ENCODE measurements around the gene PHF10. TPM values are rescaled to one million over a fixed set of nuclear protein-coding genes. Genes with fewer than 3 reads are reported as not detected.
A peak's percentile ranks its signal among the peaks of the same experiment; 100 is the strongest.
"Not testable (repeated sequence)": the region's sequence is repeated elsewhere in the genome, so short reads cannot be mapped to it uniquely, and the experiment has no call there.

PHF10 gene
- total RNA-seq: 100 to 1,000 TPM in 1 of 5 donors, 10 to 100 TPM in 4; 10.4 to 115 (median 49.6) TPM
- 10 to 100 TPM; 30.5 to 43.2 (median 31.9) TPM for polyA plus RNA-seq
- long read RNA-seq, donor 1, full-length matches to known transcripts: 8 of 13 reads
- long read RNA-seq, donor 1, partial matches to known transcripts: 5 of 13 reads
- long read RNA-seq, donor 1, other reads (novel, unspliced or antisense): 0 of 13 reads
- long read RNA-seq, donor 2, full-length matches to known transcripts: 15 of 21 reads
- long read RNA-seq, donor 2, partial matches to known transcripts: 6 of 21 reads
- long read RNA-seq, donor 2, other reads (novel, unspliced or antisense): 0 of 21 reads
- long read RNA-seq, donor 3, full-length matches to known transcripts: 4 of 4 reads
- long read RNA-seq, donor 3, partial matches to known transcripts: 0 of 4 reads
- long read RNA-seq, donor 3, other reads (novel, unspliced or antisense): 0 of 4 reads
- long read RNA-seq, donor 4, full-length matches to known transcripts: 3 of 3 reads
- long read RNA-seq, donor 4, partial matches to known transcripts: 0 of 3 reads
- long read RNA-seq, donor 4, other reads (novel, unspliced or antisense): 0 of 3 reads
- long read RNA-seq, donor 5, full-length matches to known transcripts: 12 of 12 reads
- long read RNA-seq, donor 5, partial matches to known transcripts: 0 of 12 reads
- long read RNA-seq, donor 5, other reads (novel, unspliced or antisense): 0 of 12 reads
- long read RNA-seq, donor 6, full-length matches to known transcripts: 16 of 28 reads
- long read RNA-seq, donor 6, partial matches to known transcripts: 12 of 28 reads
- long read RNA-seq, donor 6, other reads (novel, unspliced or antisense): 0 of 28 reads
- long read RNA-seq, donor 7, full-length matches to known transcripts: 10 of 18 reads
- long read RNA-seq, donor 7, partial matches to known transcripts: 8 of 18 reads
- long read RNA-seq, donor 7, other reads (novel, unspliced or antisense): 0 of 18 reads
- long read RNA-seq, donor 8, full-length matches to known transcripts: 16 of 25 reads
- long read RNA-seq, donor 8, partial matches to known transcripts: 9 of 25 reads
- long read RNA-seq, donor 8, other reads (novel, unspliced or antisense): 0 of 25 reads
- long read RNA-seq, donor 9, full-length matches to known transcripts: 7 of 21 reads
- long read RNA-seq, donor 9, partial matches to known transcripts: 14 of 21 reads
- long read RNA-seq, donor 9, other reads (novel, unspliced or antisense): 0 of 21 reads
- long read RNA-seq, donor 10, full-length matches to known transcripts: 4 of 4 reads
- long read RNA-seq, donor 10, partial matches to known transcripts: 0 of 4 reads
- long read RNA-seq, donor 10, other reads (novel, unspliced or antisense): 0 of 4 reads

DNA sequence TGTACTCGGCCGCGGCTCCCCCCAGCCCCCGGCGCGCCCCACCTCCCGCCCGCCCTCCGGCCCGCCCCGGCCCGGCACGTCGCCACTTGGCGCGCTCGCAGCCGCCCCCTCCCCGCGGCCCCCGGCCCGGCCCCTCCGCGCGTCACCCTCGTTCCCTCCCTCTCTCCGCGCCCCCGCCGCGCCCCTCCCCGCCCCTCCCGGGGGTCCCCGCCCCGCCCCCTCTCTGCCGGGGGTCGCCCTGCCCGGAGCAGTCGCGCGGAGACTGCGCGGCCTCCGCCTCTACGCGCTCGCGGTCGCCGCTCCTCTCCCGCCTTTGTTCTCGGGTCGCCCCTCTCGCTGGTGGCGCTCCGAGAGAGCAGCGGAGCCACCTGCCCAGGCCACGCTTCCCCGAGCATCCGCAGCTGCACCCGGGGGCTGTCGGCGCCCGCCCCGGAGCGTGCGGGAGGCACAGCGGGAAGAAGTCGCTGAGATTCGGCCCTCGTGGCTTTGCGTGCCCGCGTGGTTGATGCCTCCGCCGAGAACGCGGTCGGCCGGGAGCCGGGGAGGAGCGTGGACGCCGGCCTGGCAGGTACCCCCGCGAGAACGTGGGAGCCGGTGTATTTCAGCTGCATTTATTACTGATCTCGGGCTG lies at the start of gene PHF10:
Gene PHF10, minus strand, starts transcription at position 7 of the 631 bp plus-strand sequence. CDS start 569 bp downstream, outside the sequence.
- intact Hi-C loops (cut with DNase I; ENCODE audit: low total_unique reads): no loop called here
- peak; percentile 55 to 92 for DNase-seq
- Histone ChIP-seq H3K27me3 (no peaks in the 10 kb centered on the region), H3K9me3 (no peaks in the 10 kb centered on the region), H3K27ac (peak within 1 kb of the TSS; percentile 92 to 100 (median 98)), H3K4me1 (peaks cover 22 to 46% (median 33%) of the 10 kb centered on the region in 4 donors), H3K4me3 (peak within 1 kb of the TSS; percentile 78 to 86 (median 80)), H3K36me3 (no peaks in the 10 kb centered on the region)
- TF ChIP-seq EP300 (IDR thresholded peaks at IDR 0.05): no peak
- no peak for TF ChIP-seq CTCF (IDR thresholded peaks at IDR 0.05)
- TF ChIP-seq POLR2A (IDR thresholded peaks at IDR 0.05): no peak
- TF ChIP-seq POLR2AphosphoS5 (IDR thresholded peaks at IDR 0.05): no peak
- WGBS, 5 donors: 0 to 2% (median 0%) methylated on average over 3 to 86 of the region's 89 CpGs

- H3K36me3 ChIP-seq: peaks cover 27 to 92% (median 89%) of the 10 kb centered on the region in 4 donors
- H3K27ac ChIP-seq: no peak overlapping the region
- no peaks in the 10 kb centered on the region for H3K9me3 ChIP-seq
- 92 to 96% (median 95%) methylated on average over 13 of the region's 13 CpGs for WGBS, 5 donors
- intact Hi-C loops (cut with DNase I; ENCODE audit: low total_unique reads): no loop called here
- no peak for DNase-seq
- H3K4me1 ChIP-seq: no peaks in the 10 kb centered on the region
- H3K4me3 ChIP-seq: no peak overlapping the region
- H3K27me3 ChIP-seq: no peaks in the 10 kb centered on the region
- no peak for TF ChIP-seq EP300 (IDR thresholded peaks at IDR 0.05)
- no peak for TF ChIP-seq CTCF (IDR thresholded peaks at IDR 0.05)
- no peak for TF ChIP-seq POLR2A (IDR thresholded peaks at IDR 0.05)
- no peak for TF ChIP-seq POLR2AphosphoS5 (IDR thresholded peaks at IDR 0.05)
Measured at GRCh38 chr6:169766921-169767736, 42.8 kb upstream of the PHF10 start.

DNA sequence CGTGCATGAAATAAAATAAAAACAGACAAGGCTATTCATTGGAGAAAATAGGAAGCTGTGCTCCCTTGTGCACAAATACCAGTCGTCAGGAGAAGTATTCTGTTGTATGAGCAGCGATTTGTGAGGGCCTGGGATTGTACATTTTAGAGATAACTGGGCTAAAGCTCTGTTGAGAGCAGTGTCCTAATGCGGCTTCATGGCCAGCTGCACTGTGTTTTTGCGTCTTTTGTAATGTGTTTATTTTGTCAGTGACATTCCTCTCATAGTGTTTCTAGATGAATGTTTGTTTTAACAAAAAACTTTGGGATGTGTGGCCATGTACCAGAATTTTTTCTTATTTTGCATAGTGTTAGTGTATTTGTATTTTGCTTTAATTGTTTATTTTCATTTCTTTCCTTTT lies 41.9 kb upstream of the PHF10 start:
- Histone ChIP-seq H3K9me3 (no peaks in the 10 kb centered on the region), H3K27ac (peak overlapping the region in 1 of 5 donors; percentile 28), H3K4me3 (no peak overlapping the region), H3K4me1 (no peaks in the 10 kb centered on the region), H3K27me3 (no peaks in the 10 kb centered on the region), H3K36me3 (peaks cover 22 to 92% (median 88%) of the 10 kb centered on the region in 4 donors)
- WGBS, 5 donors: 70 to 84% (median 78%) methylated on average over 5 of the region's 5 CpGs
- TF ChIP-seq EP300 (IDR thresholded peaks at IDR 0.05) (no peak), POLR2AphosphoS5 (IDR thresholded peaks at IDR 0.05) (no peak), POLR2A (IDR thresholded peaks at IDR 0.05) (no peak), CTCF (IDR thresholded peaks at IDR 0.05) (no peak)
- no peak for DNase-seq
- intact Hi-C loops (cut with DNase I; ENCODE audit: low total_unique reads): no loop called here

- intact Hi-C loops (cut with DNase I; ENCODE audit: low total_unique reads); H3K4me1 ChIP-seq: not testable (repeated sequence)
- peaks cover 26 to 93% (median 89%) of the 10 kb centered on the region in 4 donors for H3K36me3 ChIP-seq
Measured at GRCh38 chr6:169765789-169766188, 41.5 kb upstream of the PHF10 start.

More at GRCh38 chr6:169765789-169766188, 41.5 kb upstream of the PHF10 start:
- not testable (repeated sequence) for DNase-seq, H3K9me3 ChIP-seq, H3K27me3 ChIP-seq, H3K4me3 ChIP-seq
- 86 to 93% (median 90%) methylated on average over 5 to 10 of the region's 10 CpGs for WGBS, 5 donors
- peak overlapping the region in 1 of 5 donors; percentile 28 for H3K27ac ChIP-seq
